Gastrocnemius medialis (tissue), 4 donors: ENCODE measurements around the gene COL6A3. TPM values are rescaled to one million over a fixed set of nuclear protein-coding genes. Genes with fewer than 3 reads are reported as not detected.

Experiments
- ATAC-seq, 2 donors: fragments of 150-250 bp; one replicate each; pipeline ENCODE4 v1.9.1; 2016
- DNase-seq, 2 donors: peaks; one replicate each; pipeline ENCODE4 v3.0.0-alpha.2; 2019
- H3K27ac ChIP-seq, 4 donors: fragments of 200-600 bp; sonication (generic); 1 replicate in 1 of 4; 2 replicates in 3 of 4; pipeline ENCODE4 v1.5.1; 2016 to 2018; ENCODE audit warnings: mild to moderate bottlenecking in 2 of 4, moderate library complexity in 1 of 4
- H3K27me3 ChIP-seq, 3 donors: fragments of 200-600 bp; sonication (generic) in 2 of 3; 1 replicate in 1 of 3; 2 replicates in 2 of 3; pipeline versions ENCODE4 v1.5.1 to v1.6.0; 2016 to 2019; ENCODE audit warnings: mild to moderate bottlenecking in 1 of 3, moderate library complexity in 1 of 3
- H3K36me3 ChIP-seq, 2 donors: fragments of 200-600 bp; sonication (generic) in 1 of 2; one replicate each; pipeline ENCODE4 v1.5.1; 2017 to 2018
- H3K4me1 ChIP-seq, 2 donors: fragments of 200-600 bp; sonication (generic) in 1 of 2; one replicate each; pipeline ENCODE4 v1.5.1; 2016 to 2017; ENCODE audit warnings: mild to moderate bottlenecking in 2 of 2
- H3K4me3 ChIP-seq, 4 donors: fragments of 200-600 bp; sonication (generic) in 3 of 4; 1 replicate in 1 of 4; 2 replicates in 3 of 4; pipeline ENCODE4 v1.5.1; 2016 to 2019; ENCODE audit warnings: mild to moderate bottlenecking in 2 of 4
- H3K9me3 ChIP-seq, 3 donors: fragments of 200-600 bp; sonication (generic) in 2 of 3; 1 replicate in 1 of 3; 2 replicates in 2 of 3; pipeline ENCODE4 v1.5.1; 2016 to 2019
- POLR2A ChIP-seq, 2 donors: fragments of 450-650 bp; IDR thresholded peaks; one replicate each; pipeline ENCODE4 v1.6.1; 2017; ENCODE audit warnings: antibody characterized with exemption in 2 of 2, mild to moderate bottlenecking in 2 of 2, moderate library complexity in 2 of 2
- in situ Hi-C, 4 donors: fragments of 200-750 bp; cut with MboI; loops; one replicate each; pipeline versions ENCODE4 v1.15.0 to v1.8.0; 2017; ENCODE audit warnings: low sequenced_read_pairs in 4 of 4
- intact Hi-C: fragments of 100-400 bp; cut with DNase I; formaldehyde crosslinking; loops from one replicate; pipeline ENCODE4 v1.15.1; 2023; ENCODE audit warnings: low total_unique reads
- total RNA-seq, 4 donors: library from RNA; depleted of rRNA; stranded (reverse); fragments of >200 nt; gene quantifications; one replicate each; pipeline versions ENCODE4 v1.1.0 to v1.2.3, GENCODE V29; 2016
- TF ChIP-seq, protein P1 (sequence below), 5 experiments: fragments of 450-650 bp in 3 of 5; fragments of 200-600 bp in 2 of 5; sonication (generic) in 2 of 5; IDR thresholded peaks in 4 of 5; conservative IDR thresholded peaks in 1 of 5; 1 replicate in 4 of 5; 2 replicates in 1 of 5; pipeline ENCODE4 v1.5.1; 2016 to 2019; ENCODE audit warnings: antibody characterized with exemption in 5 of 5, mild to moderate bottlenecking in 3 of 5, moderate library complexity in 3 of 5

Gene COL6A3
- total RNA-seq, 4 donors from 2014 or later = 45.3 to 150 (median 108) TPM

DNA sequence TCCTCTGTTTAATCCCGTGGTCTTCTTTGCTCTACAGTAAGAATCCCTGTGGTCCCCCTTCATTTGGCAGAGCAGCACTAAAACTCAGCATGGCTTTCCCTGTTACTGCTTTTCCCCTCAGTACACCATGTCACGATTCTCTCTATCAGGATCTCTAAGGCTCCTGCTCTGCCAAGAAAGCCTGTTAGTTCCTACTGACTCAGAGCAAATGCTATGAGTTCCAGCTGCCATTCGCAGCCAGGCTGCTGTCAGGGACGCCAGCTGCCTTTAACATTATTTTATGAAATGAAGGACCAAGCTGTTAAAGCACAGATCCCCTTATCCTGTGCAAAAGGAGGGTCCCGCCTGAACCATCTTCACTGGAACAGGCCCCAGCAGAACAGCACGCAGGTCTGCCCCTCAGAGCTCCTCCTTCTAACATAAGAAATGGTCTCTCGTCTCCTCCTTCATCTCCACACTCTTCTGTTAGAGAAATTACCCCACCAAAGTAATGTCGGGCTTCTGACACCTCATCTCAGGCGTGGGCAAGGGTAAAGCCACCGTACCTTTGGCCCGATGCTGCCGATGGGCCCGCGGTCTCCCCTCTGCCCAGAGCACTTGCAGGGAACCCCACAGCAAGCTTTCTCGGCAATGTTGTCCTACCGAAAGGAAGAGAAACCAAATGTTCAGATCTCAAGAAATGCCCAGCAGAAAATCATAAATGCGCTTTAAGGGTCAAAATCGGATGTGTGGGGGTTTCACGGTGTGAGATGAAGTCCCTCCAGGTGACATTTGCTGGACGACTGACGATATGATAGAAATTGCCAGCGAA lies 52.6 kb downstream of the COL6A3 start:
- Histone ChIP-seq H3K4me3 (no peak overlapping the region), H3K27ac (peak overlapping the region in 2 of 4 donors; percentile 14 to 26), H3K9me3 (no peaks in the 10 kb centered on the region), H3K4me1 (no peaks in the 10 kb centered on the region), H3K27me3 (no peaks in the 10 kb centered on the region), H3K36me3 (no peaks in the 10 kb centered on the region)
- intact Hi-C loops (no loop called here), in situ Hi-C loops (no loop called here)
- TF ChIP-seq, protein P1, sequence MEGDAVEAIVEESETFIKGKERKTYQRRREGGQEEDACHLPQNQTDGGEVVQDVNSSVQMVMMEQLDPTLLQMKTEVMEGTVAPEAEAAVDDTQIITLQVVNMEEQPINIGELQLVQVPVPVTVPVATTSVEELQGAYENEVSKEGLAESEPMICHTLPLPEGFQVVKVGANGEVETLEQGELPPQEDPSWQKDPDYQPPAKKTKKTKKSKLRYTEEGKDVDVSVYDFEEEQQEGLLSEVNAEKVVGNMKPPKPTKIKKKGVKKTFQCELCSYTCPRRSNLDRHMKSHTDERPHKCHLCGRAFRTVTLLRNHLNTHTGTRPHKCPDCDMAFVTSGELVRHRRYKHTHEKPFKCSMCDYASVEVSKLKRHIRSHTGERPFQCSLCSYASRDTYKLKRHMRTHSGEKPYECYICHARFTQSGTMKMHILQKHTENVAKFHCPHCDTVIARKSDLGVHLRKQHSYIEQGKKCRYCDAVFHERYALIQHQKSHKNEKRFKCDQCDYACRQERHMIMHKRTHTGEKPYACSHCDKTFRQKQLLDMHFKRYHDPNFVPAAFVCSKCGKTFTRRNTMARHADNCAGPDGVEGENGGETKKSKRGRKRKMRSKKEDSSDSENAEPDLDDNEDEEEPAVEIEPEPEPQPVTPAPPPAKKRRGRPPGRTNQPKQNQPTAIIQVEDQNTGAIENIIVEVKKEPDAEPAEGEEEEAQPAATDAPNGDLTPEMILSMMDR (IDR thresholded peaks at IDR 0.05 in 4 of 5, conservative IDR thresholded peaks at IDR 0.05 in 1 of 5) = no peak
- no peak for TF ChIP-seq POLR2A (IDR thresholded peaks at IDR 0.05)
- DNase-seq = no peak
- ATAC-seq = peak in 1 of 2 donors; percentile 36

DNA sequence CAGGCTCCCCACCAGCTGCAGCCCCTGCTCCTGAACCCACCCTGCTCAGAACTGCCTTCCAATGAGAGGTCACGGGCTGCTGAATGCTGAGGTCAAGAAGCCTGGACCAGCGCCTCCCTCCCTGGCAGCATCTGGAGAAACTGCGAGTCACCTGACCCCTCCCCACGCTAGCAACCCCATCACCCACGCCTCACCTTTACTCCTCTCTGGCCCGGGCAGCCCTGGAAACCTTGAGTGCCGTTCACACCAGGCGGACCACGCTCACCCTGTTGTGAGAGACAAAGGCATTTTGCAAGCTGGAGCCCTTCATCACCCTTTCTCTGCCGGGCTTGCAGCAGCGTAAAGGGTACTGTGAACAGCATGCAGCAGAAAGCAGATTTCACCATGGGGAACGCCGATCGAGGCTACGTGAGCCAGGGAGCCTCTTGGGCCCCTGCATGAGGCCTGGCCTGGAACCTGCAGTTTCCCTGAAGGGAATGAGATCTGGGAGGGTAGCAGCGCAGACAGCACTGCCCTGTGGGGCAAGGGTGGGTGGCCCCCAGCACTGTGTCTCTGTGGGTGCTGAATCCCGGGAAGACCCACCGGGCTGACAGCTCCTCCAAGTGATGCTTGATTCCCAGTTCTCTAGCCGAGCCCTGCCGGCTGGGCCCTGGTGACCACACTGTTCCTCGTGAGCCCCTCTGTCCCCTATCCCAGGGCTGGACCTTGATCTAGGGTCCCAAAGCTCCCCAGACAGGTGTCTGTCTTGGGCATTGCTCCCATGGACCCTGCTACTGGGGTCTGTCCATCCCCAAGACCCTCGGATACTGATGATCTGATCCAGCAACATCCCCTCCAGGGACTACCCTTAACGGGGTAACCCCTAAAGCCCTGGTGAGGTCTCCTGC lies 53.8 kb downstream of the COL6A3 start:
- Histone ChIP-seq H3K27ac (peak overlapping the region in 2 of 4 donors; percentile 22 to 28), H3K9me3 (no peaks in the 10 kb centered on the region), H3K4me1 (no peaks in the 10 kb centered on the region), H3K27me3 (no peaks in the 10 kb centered on the region), H3K36me3 (no peaks in the 10 kb centered on the region), H3K4me3 (no peak overlapping the region)
- in situ Hi-C loops (no loop called here), intact Hi-C loops (no loop called here)
- DNase-seq = no peak
- ATAC-seq = no peak
- no peak for TF ChIP-seq POLR2A (IDR thresholded peaks at IDR 0.05)
- TF ChIP-seq, protein P1 (IDR thresholded peaks at IDR 0.05 in 4 of 5, conservative IDR thresholded peaks at IDR 0.05 in 1 of 5) = no peak

DNA sequence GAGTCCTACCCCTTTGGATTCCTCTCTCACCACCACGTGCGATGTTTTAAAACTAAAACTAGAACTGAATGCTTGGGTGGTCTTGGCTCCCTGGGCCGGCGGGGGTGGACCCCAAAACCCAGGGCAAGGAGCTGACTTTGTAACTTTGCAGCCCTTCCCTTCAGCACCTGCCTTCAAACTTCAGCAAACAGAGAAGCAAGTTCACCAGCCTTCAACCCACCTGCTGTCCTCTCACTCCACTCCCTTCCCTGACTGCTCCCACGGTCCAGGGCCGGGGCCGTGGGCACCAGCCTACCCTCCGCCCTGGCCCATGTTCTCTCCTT lies 54.5 kb downstream of the COL6A3 start:
- in situ Hi-C loops = no loop called here
- intact Hi-C loops = no loop called here
- DNase-seq = no peak

DNA sequence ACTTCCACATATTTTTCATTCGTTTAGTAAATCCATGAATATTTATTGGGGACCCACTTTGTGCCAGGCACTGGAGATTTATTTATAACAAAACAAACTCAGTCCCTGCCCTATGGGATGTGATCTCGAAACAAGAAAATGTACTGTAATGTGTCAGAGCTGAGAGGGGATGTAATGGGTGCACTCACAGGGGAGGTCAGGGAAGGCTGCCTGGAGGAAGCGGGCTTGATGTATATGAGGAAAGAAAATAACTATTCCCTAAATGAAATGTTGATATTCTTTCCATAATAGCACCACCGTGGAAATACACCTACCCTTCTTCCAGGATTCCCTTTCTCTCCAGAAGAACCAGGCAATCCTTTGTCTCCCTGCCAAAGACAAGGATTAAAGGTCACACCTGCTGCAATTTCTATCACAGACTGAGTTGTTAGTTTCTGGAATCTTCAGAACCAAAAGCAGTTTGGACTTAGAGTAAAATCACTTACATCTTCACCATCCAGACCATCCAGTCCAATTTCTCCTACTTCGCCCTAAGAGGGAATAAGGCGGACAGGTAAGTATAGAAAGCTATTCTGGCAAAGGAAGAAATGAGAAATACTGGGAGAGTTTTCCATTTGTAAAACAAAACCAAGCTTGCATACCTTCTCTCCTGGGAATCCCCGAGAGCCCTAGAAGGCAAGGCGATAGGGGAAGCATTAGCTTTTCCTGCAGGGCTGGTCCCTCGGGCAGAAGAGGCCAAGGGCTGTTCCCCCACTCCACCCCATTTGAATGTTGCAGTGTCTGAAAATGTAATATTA lies 55.0 kb downstream of the COL6A3 start:
- Histone ChIP-seq H3K36me3 (no peaks in the 10 kb centered on the region), H3K27me3 (no peaks in the 10 kb centered on the region), H3K9me3 (no peaks in the 10 kb centered on the region), H3K4me3 (no peak overlapping the region), H3K27ac (peak overlapping the region in 1 of 4 donors; percentile 5), H3K4me1 (no peaks in the 10 kb centered on the region)
- ATAC-seq (no peak), DNase-seq (no peak)
- in situ Hi-C loops (no loop called here), intact Hi-C loops (no loop called here)
- no peak for TF ChIP-seq POLR2A (IDR thresholded peaks at IDR 0.05)
- TF ChIP-seq, protein P1 (IDR thresholded peaks at IDR 0.05 in 4 of 5, conservative IDR thresholded peaks at IDR 0.05 in 1 of 5) = no peak

More for the DNA sequence above, 54.5 kb downstream of the COL6A3 start:
- Histone ChIP-seq H3K9me3 (no peaks in the 10 kb centered on the region), H3K36me3 (no peaks in the 10 kb centered on the region), H3K4me1 (no peaks in the 10 kb centered on the region), H3K27me3 (no peaks in the 10 kb centered on the region), H3K27ac (peak overlapping the region in 1 of 4 donors; percentile 5), H3K4me3 (no peak overlapping the region)
- no peak for ATAC-seq
- TF ChIP-seq POLR2A (IDR thresholded peaks at IDR 0.05) = no peak
- TF ChIP-seq, protein P1 (IDR thresholded peaks at IDR 0.05 in 4 of 5, conservative IDR thresholded peaks at IDR 0.05 in 1 of 5) = no peak
